ENCODE results near the gene ZNF618.

DNA sequence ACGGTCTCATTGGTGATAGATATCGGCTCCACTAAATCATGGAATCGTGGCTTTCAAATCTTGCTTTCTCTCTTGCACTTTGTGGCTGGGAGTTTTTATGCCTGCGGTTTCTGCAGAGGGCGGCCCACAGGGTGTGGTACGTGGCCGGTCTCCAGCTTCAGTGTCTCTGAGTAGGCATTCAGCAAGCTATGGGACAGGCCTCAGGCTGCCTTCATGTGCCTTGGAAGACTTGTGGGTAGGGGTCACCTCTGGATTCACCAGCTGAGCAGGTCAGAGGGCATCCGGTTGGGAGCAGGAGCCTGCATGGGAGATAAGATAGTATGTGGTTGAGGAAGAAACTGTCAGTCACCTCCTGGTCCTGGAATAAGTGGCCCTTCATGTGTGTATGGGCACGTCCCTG, 154.3 kb downstream of the ZNF618 start:
- TF ChIP-seq, protein P1, sequence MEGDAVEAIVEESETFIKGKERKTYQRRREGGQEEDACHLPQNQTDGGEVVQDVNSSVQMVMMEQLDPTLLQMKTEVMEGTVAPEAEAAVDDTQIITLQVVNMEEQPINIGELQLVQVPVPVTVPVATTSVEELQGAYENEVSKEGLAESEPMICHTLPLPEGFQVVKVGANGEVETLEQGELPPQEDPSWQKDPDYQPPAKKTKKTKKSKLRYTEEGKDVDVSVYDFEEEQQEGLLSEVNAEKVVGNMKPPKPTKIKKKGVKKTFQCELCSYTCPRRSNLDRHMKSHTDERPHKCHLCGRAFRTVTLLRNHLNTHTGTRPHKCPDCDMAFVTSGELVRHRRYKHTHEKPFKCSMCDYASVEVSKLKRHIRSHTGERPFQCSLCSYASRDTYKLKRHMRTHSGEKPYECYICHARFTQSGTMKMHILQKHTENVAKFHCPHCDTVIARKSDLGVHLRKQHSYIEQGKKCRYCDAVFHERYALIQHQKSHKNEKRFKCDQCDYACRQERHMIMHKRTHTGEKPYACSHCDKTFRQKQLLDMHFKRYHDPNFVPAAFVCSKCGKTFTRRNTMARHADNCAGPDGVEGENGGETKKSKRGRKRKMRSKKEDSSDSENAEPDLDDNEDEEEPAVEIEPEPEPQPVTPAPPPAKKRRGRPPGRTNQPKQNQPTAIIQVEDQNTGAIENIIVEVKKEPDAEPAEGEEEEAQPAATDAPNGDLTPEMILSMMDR (conservative IDR thresholded peaks at IDR 0.05; ENCODE audit: low read length): no peak
- TF ChIP-seq EZH2phosphoT487 (IDR thresholded peaks at IDR 0.05; ENCODE audit: borderline replicate concordance): no peak
